ENCODE measurements around the gene CELF1.

CELF1 gene

DNA sequence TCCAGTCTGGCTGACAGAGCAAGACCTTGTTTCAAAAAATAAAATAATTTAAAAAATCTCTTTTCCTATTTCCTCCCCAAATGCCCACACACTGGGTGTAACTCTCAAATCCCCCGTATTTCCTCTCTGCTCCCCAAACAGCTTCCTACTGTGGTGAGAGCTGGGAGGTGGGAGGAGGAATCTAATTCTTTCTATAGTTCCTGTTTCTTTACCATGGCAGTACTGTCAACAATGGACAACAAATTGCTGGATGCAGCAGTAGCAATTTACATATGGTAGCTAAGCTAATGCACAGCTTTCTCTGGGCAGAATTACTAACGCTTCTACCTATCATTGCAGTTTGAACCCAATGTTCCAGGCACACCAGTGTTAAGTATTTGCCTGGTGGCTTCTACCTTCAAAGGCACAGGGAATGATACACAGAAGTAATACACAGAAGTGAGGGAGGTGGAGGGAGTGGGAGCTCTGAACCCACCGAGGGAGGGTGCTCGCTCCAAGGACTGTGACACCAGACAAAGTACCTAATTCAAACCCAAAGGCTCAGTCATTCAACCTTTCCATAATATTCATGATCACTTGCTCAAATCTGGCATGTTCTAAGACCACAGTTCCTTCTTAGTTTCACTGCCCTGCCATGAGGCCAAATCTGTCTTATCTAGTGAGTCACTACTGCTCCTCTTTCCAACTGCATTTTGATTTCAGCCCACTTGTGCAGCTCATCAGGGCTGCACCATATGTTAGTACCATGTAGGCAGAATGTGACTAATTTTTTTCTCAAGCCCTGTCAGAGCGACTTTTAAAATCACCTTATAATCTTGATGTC lies 37.9 kb downstream of the CELF1 start:
- no peak overlapping the region for H3K4me3 ChIP-seq (ENCODE audit: low read depth, low read length)
- in situ Hi-C loops (cut with HindIII; ENCODE audit: low sequenced_read_pairs): no loop called here
- DNase-seq (ENCODE audit: low read depth): peak; percentile 47
- TF ChIP-seq, protein P1, sequence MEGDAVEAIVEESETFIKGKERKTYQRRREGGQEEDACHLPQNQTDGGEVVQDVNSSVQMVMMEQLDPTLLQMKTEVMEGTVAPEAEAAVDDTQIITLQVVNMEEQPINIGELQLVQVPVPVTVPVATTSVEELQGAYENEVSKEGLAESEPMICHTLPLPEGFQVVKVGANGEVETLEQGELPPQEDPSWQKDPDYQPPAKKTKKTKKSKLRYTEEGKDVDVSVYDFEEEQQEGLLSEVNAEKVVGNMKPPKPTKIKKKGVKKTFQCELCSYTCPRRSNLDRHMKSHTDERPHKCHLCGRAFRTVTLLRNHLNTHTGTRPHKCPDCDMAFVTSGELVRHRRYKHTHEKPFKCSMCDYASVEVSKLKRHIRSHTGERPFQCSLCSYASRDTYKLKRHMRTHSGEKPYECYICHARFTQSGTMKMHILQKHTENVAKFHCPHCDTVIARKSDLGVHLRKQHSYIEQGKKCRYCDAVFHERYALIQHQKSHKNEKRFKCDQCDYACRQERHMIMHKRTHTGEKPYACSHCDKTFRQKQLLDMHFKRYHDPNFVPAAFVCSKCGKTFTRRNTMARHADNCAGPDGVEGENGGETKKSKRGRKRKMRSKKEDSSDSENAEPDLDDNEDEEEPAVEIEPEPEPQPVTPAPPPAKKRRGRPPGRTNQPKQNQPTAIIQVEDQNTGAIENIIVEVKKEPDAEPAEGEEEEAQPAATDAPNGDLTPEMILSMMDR (IDR thresholded peaks at IDR 0.05; ENCODE audit: low read depth, low read length, missing control alignments): no peak

DNA sequence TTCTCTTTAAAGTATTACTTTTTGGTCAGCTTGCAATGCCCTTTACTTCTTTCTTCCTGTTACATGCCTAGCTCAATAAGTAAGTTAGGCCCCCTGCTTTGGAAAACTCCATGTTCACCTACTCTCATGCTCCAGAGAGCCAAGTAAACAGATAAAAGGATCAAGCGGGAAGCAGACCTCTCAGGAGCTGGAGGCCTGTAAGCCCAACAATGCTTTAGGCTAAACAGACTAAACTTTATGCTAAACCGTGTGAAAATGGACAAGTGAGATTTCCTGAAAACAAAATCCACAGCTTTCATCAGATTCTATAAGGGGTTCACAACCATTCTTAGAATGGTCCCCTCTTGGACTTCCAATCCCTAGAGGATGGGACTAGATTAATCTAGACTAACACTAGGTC lies 40.2 kb downstream of the CELF1 start:
- no peak for DNase-seq (ENCODE audit: low read depth)
- in situ Hi-C loops (cut with HindIII; ENCODE audit: low sequenced_read_pairs): no loop called here
- TF ChIP-seq, protein P1 (IDR thresholded peaks at IDR 0.05; ENCODE audit: low read depth, low read length, missing control alignments): no peak
- no peak overlapping the region for H3K4me3 ChIP-seq (ENCODE audit: low read depth, low read length)

DNA sequence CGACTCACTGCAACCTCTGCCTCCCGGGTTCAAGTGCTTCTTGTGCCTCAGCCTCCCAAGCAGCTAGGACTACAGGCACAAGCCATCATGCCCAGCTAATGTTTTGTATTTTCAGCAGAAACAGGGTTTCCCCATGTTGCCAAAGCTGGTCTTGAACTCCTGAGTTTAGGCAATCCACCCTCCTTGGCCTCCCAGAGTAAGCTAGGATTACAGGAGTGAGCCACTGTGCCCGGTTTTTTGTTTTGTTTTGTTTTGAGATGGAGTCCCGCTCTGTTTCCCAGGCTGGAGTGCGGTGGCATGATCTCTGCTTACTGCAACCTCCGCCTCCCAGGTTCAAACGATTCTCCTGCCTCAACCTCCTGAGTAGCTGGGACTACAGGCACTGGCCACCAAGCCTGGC lies 41.0 kb downstream of the CELF1 start:
- no peak for DNase-seq (ENCODE audit: low read depth)
- TF ChIP-seq, protein P1 (IDR thresholded peaks at IDR 0.05; ENCODE audit: low read depth, low read length, missing control alignments): no peak
- no peak overlapping the region for H3K4me3 ChIP-seq (ENCODE audit: low read depth, low read length)
- in situ Hi-C loops (cut with HindIII; ENCODE audit: low sequenced_read_pairs): no loop called here

DNA sequence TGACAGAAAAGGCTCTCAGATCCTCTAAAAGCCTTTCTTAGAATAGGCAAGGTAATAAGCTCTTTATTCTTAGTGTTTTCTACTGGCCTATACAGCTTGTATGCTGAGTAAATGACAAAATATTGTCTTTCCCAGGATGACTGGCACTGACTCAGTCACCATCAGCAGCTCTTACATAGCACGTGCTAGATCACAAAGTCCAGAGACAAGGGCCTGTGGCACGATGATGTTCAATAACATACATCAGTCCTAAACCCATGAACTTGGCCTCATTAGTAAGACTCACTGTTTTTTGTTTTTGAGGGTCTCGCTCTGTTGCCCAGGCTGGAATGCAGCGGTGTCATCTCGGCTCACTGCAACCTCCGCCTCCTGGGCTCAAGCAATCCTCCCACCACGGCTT lies 42.7 kb downstream of the CELF1 start:
- no peak overlapping the region for H3K4me3 ChIP-seq (ENCODE audit: low read depth, low read length)
- DNase-seq (ENCODE audit: low read depth): no peak
- TF ChIP-seq, protein P1 (IDR thresholded peaks at IDR 0.05; ENCODE audit: low read depth, low read length, missing control alignments): no peak
- in situ Hi-C loops (cut with HindIII; ENCODE audit: low sequenced_read_pairs): no loop called here

DNA sequence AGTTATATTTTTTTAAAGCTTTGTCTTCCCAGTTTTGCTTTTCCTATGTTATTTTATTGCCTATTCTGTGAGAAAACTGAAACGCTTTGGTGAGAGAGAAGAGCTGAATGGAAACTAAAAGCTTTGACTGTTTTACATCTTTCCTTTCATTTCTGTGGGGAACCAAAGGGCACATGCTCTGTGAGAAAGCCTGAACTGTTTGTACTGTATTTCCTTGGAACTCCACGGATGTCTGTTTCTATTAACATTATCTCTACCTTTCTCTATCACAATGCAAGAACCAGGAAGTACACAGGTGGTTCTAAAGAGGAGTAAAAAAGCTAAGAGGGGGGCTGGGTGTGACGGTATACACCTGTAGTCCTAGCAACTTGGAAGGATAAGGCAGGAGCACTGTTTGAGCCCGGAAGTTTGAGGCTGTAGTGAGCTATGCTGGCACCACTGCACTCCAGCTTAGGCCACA lies 43.8 kb downstream of the CELF1 start:
- in situ Hi-C loops (cut with HindIII; ENCODE audit: low sequenced_read_pairs): no loop called here
- TF ChIP-seq, protein P1 (IDR thresholded peaks at IDR 0.05; ENCODE audit: low read depth, low read length, missing control alignments): no peak
- DNase-seq (ENCODE audit: low read depth): no peak
- H3K4me3 ChIP-seq (ENCODE audit: low read depth, low read length): no peak overlapping the region

DNA sequence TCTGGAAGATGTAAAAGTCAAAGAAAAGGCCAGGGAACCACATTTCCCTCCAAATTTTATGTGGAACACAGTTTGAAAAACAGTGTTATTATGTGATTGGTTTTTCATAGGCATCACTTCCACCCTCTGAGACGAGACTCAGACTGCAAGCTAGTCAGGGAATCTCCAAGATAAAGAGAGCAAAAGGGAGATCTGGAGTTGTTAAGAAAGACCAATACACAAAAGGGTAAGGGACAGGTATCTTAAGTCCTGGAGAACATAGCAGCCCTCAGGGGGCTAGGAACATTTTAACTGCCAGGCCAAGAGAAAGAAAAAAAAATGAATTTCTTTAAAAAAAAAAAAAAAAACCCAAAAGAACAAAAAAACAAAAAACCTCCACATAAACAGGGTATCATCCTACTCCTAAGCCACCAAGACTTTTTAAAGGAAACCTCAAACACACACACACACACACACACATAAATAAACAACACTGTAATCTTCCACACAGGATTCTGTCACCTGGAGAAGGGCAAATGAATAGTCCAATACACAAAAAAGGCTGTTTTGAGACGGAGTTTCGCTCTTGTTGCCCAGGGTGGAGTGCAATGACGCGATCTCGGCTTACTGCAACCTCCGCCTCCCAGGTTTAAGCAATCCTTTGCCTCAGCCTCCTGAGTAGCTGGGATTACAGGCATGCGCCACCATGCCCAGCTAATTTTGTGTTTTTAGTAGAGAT lies 44.5 kb downstream of the CELF1 start:
- TF ChIP-seq, protein P1 (IDR thresholded peaks at IDR 0.05; ENCODE audit: low read depth, low read length, missing control alignments): no peak

More for the DNA sequence above, 44.5 kb downstream of the CELF1 start:
- H3K4me3 ChIP-seq (ENCODE audit: low read depth, low read length): no peak overlapping the region
- no peak for DNase-seq (ENCODE audit: low read depth)
- in situ Hi-C loops (cut with HindIII; ENCODE audit: low sequenced_read_pairs): no loop called here

Data from astrocyte of the cerebellum (primary cell).